Heart left ventricle (tissue), 13 donors: ENCODE results near the gene CCDC175.

Experiments
- CTCF ChIP-seq, 12 donors: fragments of 200-600 bp; sonication (generic) in 4 of 12; IDR thresholded peaks; one replicate each; pipeline versions ENCODE4 v1.5.0 to v1.8.0; 2018 to 2022; ENCODE audit warnings: antibody characterized with exemption in 12 of 12, mild to moderate bottlenecking in 5 of 12
- POLR2A ChIP-seq, 2 donors: fragments of 450-650 bp; IDR thresholded peaks; one replicate each; pipeline ENCODE4 v1.6.1; 2017; ENCODE audit warnings: antibody characterized with exemption in 2 of 2, mild to moderate bottlenecking in 2 of 2, moderate library complexity in 2 of 2
- donor health status: ischemic (EF 13 %, LVEDD 7.1; RV severe dilation, severe dysfunction).
- donor health status: DM: no; HTN: yes; CAD: no.
- donor health status: DM: no; HTN: no; CAD: no.
- donor health status: ischemic (EF 25% LVEDD 6.9; RV normal size, moderate dysfunction).
- donor health status: ischemic (EF 25% LVEDD 5.7; RV mildly dilated, moderate dysfunction).
- donor health status: ischemic (EF 35%, LVEDD 5.7; RV mildly dilated, moderate dysfunction).
- donor health status: nonischemic (EF 11% LVEDD 7.7; RV severe dilation, severe dysfunction).
- donor health status: DM: yes; HTN: yes; CAD: no.
- donor health status: PGD.
- donor health status: ischemic (EF 29% LVEDD 5.4; RV normal size, mild dysfunction).
- donor health status: nonischemic (EF 23%, LVEDD 6.1; RV moderate dilation, normal function).

GRCh38 chr14:59537476-59537875 is 39.1 kb downstream of the CCDC175 start:
- no peak for TF ChIP-seq CTCF (IDR thresholded peaks at IDR 0.05)
- no peak for TF ChIP-seq POLR2A (IDR thresholded peaks at IDR 0.05)
